ENCODE measurements around the gene ASXL2.
"Not testable (repeated sequence)": the region's sequence is repeated elsewhere in the genome, so short reads cannot be mapped to it uniquely, and the experiment has no call there.

The ASXL2 gene

GRCh38 chr2:25842155-25842554 lies 36.1 kb downstream of the ASXL2 start:
- TF ChIP-seq JUND (IDR thresholded peaks at IDR 0.05; ENCODE audit: low read depth), result no peak

GRCh38 chr2:25838152-25838756 lies 40.0 kb downstream of the ASXL2 start:
- no peak for TF ChIP-seq JUND (IDR thresholded peaks at IDR 0.05; ENCODE audit: low read depth)
- DNase-seq (ENCODE audit: low read depth in 1 of 2, low spot score in 1 of 2), result no peak
- in situ Hi-C loops (cut with HindIII; ENCODE audit: low pct_unique_long_range_greater_than_20kb, low sequenced_read_pairs), result no loop called here

More at GRCh38 chr2:25842155-25842554, 36.1 kb downstream of the ASXL2 start:
- in situ Hi-C loops (cut with HindIII; ENCODE audit: low pct_unique_long_range_greater_than_20kb, low sequenced_read_pairs), result no loop called here
- no peak for DNase-seq (ENCODE audit: low read depth in 1 of 2, low spot score in 1 of 2)

GRCh38 chr2:25835906-25836305 lies 42.4 kb downstream of the ASXL2 start:
- DNase-seq (ENCODE audit: low read depth in 1 of 2, low spot score in 1 of 2), result no peak
- in situ Hi-C loops (cut with HindIII; ENCODE audit: low pct_unique_long_range_greater_than_20kb, low sequenced_read_pairs), result no loop called here
- TF ChIP-seq JUND (IDR thresholded peaks at IDR 0.05; ENCODE audit: low read depth), result no peak

GRCh38 chr2:25833566-25833965 lies 44.7 kb downstream of the ASXL2 start:
- no peak for DNase-seq (ENCODE audit: low read depth in 1 of 2, low spot score in 1 of 2)
- no peak for TF ChIP-seq JUND (IDR thresholded peaks at IDR 0.05; ENCODE audit: low read depth)
- in situ Hi-C loops (cut with HindIII; ENCODE audit: low pct_unique_long_range_greater_than_20kb, low sequenced_read_pairs), result no loop called here

- TF ChIP-seq JUND (IDR thresholded peaks at IDR 0.05; ENCODE audit: low read depth), result no peak
- DNase-seq (ENCODE audit: low read depth in 1 of 2, low spot score in 1 of 2), result no peak
- in situ Hi-C loops (cut with HindIII; ENCODE audit: low pct_unique_long_range_greater_than_20kb, low sequenced_read_pairs), result no loop called here
Observed at GRCh38 chr2:25832897-25833296, 45.4 kb downstream of the ASXL2 start.

- no peak for TF ChIP-seq JUND (IDR thresholded peaks at IDR 0.05; ENCODE audit: low read depth)
- in situ Hi-C loops (cut with HindIII; ENCODE audit: low pct_unique_long_range_greater_than_20kb, low sequenced_read_pairs), result no loop called here
- no peak for DNase-seq (ENCODE audit: low read depth in 1 of 2, low spot score in 1 of 2)
Observed at GRCh38 chr2:25831746-25832449, 46.4 kb downstream of the ASXL2 start.

- DNase-seq (ENCODE audit: low read depth in 1 of 2, low spot score in 1 of 2), result no peak
- in situ Hi-C loops (cut with HindIII; ENCODE audit: low pct_unique_long_range_greater_than_20kb, low sequenced_read_pairs), result no loop called here
- no peak for TF ChIP-seq JUND (IDR thresholded peaks at IDR 0.05; ENCODE audit: low read depth)
Observed at GRCh38 chr2:25829828-25830227, 48.5 kb downstream of the ASXL2 start.

- in situ Hi-C loops (cut with HindIII; ENCODE audit: low pct_unique_long_range_greater_than_20kb, low sequenced_read_pairs), result no loop called here
- DNase-seq (ENCODE audit: low read depth in 1 of 2, low spot score in 1 of 2), result no peak
- no peak for TF ChIP-seq JUND (IDR thresholded peaks at IDR 0.05; ENCODE audit: low read depth)
Observed at GRCh38 chr2:25829377-25829704, 48.9 kb downstream of the ASXL2 start.

GRCh38 chr2:25828532-25829376 lies 49.5 kb downstream of the ASXL2 start:
- DNase-seq (ENCODE audit: low read depth in 1 of 2, low spot score in 1 of 2); in situ Hi-C loops (cut with HindIII; ENCODE audit: low pct_unique_long_range_greater_than_20kb, low sequenced_read_pairs): not testable (repeated sequence)

GRCh38 chr2:25825238-25825637 lies 53.0 kb downstream of the ASXL2 start:
- no peak for DNase-seq (ENCODE audit: low read depth in 1 of 2, low spot score in 1 of 2)
- in situ Hi-C loops (cut with HindIII; ENCODE audit: low pct_unique_long_range_greater_than_20kb, low sequenced_read_pairs), result no loop called here
- TF ChIP-seq JUND (IDR thresholded peaks at IDR 0.05; ENCODE audit: low read depth), result no peak

GRCh38 chr2:25824718-25825117 lies 53.6 kb downstream of the ASXL2 start:
- DNase-seq (ENCODE audit: low read depth in 1 of 2, low spot score in 1 of 2), result no peak
- no peak for TF ChIP-seq JUND (IDR thresholded peaks at IDR 0.05; ENCODE audit: low read depth)
- in situ Hi-C loops (cut with HindIII; ENCODE audit: low pct_unique_long_range_greater_than_20kb, low sequenced_read_pairs), result no loop called here

- DNase-seq (ENCODE audit: low read depth in 1 of 2, low spot score in 1 of 2), result no peak
- in situ Hi-C loops (cut with HindIII; ENCODE audit: low pct_unique_long_range_greater_than_20kb, low sequenced_read_pairs), result no loop called here
- no peak for TF ChIP-seq JUND (IDR thresholded peaks at IDR 0.05; ENCODE audit: low read depth)
Observed at GRCh38 chr2:25824216-25824615, 54.1 kb downstream of the ASXL2 start.

Data from T47D (cell line).